ENCODE data around the gene JAK1. TPM values are rescaled to one million over a fixed set of nuclear protein-coding genes. Genes with fewer than 3 reads are reported as not detected.
"Not testable (repeated sequence)": the region's sequence is repeated elsewhere in the genome, so short reads cannot be mapped to it uniquely, and the experiment has no call there.

Gene JAK1
- total RNA-seq (2014; rRNA removed; shearing (Covaris generic)), result 73.5 and 74.8 TPM in 2 replicates
- polyA plus RNA-seq (2014; cell fraction: nucleus; rRNA removed), result 26.6 and 27.3 TPM in 2 replicates

DNA sequence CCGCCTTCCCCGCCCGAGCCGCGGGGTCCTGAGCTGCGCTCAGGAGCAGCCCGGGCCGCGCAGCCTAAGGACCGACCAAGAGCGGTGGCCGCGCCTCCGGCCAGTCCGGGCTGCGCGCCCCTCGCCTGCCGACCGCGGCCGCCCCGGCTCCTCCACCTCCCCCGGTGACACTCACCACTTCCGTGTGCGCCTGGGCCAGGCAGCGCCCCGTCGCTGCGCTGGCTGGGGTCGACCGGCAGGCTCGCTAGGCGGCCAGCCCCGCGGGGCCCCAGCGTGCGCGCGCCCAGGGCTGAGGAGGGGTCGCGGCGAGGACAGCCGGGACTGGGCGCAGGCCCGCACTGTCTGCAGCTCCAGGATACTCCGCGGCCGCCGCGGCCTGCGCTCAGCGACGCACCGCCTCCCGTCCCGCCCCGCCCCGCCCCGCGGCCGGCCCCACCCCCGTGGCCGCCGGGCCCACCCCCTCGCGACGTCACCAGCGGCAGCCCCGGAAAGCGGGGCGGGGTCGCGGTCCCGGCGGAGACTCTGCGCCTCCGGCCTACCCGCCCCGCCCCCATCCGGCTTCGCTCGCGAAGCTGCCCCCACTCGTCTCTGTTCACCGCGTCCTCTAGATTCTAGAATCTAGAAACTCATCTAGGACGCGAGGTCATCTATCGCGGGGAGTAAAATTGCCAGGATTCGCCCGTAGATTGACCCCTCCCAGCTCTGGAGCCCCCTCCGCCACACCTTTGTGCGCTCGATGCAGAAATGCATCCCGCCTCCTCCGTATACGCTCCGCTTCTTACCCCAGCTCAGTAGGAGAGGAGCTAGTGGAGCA, at the start of gene JAK1:
Gene JAK1, minus strand, starts transcription at position 392 of the 814 bp plus-strand sequence. CDS start 80,285 bp downstream, outside the sequence.
- peak; percentile 67 for DNase-seq (ENCODE audit: extremely low read depth, low read depth)

DNA sequence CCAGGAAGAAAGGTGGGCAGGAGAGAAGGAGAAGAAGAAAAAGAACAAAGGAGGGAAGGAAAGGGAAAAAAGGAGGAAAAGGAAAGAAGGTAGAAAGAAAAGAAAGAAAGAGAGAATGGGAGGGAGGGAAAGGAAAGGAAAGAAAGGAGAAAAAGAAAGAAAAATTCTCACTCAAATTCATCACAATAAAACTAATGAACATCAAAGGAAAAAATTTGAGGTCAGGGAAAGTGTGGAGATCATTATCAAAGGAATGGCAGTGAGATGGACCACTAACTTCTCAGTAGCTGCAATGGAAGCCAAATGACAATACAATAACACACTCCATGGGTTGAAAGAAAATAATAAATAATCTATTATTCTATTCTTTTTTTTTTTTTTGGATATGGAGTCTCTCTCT, 48.0 kb upstream of the JAK1 start:
- no peak for DNase-seq (ENCODE audit: extremely low read depth, low read depth)

DNA sequence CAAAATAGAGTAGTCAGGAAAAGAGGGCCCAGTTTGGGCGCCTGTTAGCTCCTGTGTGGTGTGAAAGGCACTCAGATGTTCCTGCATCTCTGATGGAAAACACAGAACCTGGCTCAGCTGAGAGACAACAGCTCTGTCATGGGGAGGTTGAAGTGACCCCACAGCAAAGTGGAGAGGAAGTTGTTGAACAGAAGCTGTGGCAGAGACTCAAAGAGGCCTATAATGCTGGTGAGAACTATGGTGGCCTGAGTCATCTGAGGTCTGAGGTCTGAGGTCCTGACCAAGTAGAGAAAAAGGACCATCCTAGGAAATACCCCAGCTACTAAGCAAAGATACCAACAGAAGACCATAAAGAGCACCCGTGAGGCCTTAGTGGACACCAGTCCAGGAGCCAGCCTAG, 45.6 kb upstream of the JAK1 start:
- no peak for DNase-seq (ENCODE audit: extremely low read depth, low read depth)

GRCh38 chr1:65009724-65010420, 43.5 kb upstream of the JAK1 start:
- DNase-seq (ENCODE audit: extremely low read depth, low read depth), result no peak

DNA sequence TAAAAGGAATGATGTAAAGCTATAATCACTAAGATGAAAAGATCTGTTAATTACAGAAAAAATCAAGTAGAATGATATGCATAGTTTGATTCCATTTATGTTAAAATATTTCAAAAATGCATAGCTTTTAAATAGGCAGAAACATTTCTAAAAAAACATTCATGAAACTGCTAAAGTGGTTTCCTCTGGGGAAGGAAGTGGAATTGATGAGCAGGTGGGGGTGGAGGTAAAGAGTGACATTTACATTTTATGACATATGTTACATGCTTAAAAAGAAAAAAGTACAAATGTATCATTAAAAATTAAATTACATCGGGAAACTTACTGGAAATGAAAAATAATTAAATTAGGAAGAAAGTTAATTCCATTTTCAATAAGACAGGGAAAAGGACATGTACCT, 42.8 kb upstream of the JAK1 start:
- no peak for DNase-seq (ENCODE audit: extremely low read depth, low read depth)

GRCh38 chr1:65006806-65007205, 40.5 kb upstream of the JAK1 start:
- no peak for DNase-seq (ENCODE audit: extremely low read depth, low read depth)

DNA sequence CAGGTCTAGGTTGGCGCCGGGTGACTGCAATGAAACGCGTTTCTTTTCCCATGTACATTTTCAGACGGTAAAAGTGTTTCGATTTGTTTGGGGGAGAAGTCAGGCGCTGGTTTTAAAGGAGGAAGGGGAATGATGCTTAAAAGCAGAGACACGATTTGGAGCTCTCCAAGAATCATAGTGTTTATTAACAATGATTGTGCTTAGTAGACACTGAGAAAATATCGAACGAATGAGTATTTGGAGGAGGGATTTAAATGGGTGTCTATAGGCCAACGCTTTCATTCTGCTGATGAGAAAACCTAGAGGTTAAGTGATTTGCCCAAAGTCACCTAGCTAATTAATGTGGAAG, 36.9 kb upstream of the JAK1 start:
- DNase-seq (ENCODE audit: extremely low read depth, low read depth), result no peak

GRCh38 chr1:65002508-65003315, 36.4 kb upstream of the JAK1 start:
- DNase-seq (ENCODE audit: extremely low read depth, low read depth), result peak; percentile 46

DNA sequence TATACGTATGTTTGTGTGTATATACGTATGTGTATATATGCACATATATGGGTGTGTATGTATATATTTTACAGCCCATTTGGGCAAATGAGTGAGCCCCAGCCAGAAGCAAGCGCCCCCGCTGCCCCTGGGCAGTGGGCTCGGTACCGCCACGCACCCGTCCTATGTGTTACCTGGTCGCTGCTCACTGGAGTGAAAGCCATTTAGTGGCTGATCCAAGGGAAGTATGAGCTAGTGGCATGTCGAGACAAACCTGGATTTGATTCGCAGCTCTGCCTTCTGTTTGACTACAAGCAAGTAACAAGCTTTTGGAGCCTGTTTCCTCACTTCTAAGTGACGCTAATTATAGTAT, 35.8 kb upstream of the JAK1 start:
- DNase-seq (ENCODE audit: extremely low read depth, low read depth), result no peak

DNA sequence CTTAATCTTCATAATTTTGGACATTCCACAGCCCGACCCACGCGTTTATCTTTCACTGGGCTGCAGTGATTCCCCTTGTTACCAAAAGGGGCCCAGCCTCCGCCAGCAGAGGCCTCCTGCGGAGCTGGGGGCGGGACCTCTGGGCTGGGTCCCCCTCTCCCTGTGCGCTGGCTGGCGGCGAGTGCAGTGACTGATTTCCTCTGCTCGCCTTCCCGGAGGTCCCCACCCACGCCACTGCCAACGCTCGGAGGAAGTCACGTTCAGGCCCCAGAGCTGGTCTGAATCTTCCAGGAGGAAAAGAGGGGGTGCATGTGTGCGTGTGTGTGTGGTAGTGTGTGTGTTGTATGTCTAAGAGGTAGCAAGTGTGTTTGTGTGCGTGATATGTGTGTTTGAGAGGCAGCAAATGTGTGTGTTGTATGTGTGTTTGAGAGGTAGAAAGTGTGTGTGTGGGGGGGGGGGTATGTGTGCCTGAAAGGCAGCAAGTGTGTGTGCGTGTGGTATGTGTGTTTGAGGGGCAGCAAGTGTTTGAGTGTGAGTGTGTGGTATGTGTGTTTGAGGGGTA, 35.0 kb upstream of the JAK1 start:
- no peak for DNase-seq (ENCODE audit: extremely low read depth, low read depth)

DNA sequence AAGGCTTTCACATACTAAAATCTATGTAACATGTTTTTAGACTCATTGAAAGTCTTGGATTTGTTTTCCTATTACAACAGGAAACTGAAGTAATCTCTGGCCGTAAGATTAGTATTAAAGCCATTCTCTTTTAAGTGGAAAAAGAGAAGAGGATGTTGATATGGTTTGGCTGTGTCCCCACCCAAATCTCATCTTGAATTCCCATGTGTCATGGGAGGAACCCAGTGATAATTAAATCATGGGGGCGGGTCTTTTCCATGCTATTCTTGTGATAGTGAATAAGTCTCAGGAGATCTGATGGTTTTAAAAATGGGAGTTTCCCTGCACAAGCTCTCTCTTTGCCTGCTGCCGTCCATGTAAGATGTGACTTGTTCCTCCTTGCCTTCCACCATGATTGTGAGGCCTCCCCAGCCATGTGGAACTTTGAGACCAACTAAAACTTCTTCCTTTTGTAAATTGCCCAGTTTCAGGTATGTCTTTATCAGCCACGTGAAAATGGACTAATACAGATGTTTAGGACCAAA, 32.1 kb upstream of the JAK1 start:
- DNase-seq (ENCODE audit: extremely low read depth, low read depth), result not testable (repeated sequence)

GRCh38 chr1:64996541-64997257, 30.4 kb upstream of the JAK1 start:
- no peak for DNase-seq (ENCODE audit: extremely low read depth, low read depth)

GRCh38 chr1:64995316-64995715, 29.0 kb upstream of the JAK1 start:
- no peak for DNase-seq (ENCODE audit: extremely low read depth, low read depth)

- DNase-seq (ENCODE audit: extremely low read depth, low read depth), result no peak
Observed at GRCh38 chr1:64986903-64987871, 20.8 kb upstream of the JAK1 start.

GRCh38 chr1:64984737-64985136, 18.4 kb upstream of the JAK1 start:
- DNase-seq (ENCODE audit: extremely low read depth, low read depth), result no peak

DNA sequence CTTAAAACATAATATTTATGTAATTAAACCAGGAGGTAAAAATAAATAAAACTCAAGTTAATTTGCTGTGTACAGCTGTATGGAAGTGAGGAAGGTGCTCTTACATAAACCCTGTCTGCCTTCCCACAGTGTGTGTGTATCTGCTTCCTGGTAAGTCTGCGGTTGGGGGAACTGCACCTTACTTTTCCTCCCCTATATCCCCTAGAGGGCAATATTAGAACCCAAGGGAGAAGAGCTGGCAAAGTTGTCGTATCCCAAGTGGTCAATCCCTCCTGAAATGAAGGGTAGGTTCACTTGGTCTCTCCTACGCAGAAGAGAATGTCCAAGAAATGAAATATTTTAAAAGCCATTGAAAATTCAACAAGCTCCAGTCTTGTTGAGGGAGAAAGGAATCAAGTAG, 17.8 kb upstream of the JAK1 start:
- DNase-seq (ENCODE audit: extremely low read depth, low read depth), result no peak

DNA sequence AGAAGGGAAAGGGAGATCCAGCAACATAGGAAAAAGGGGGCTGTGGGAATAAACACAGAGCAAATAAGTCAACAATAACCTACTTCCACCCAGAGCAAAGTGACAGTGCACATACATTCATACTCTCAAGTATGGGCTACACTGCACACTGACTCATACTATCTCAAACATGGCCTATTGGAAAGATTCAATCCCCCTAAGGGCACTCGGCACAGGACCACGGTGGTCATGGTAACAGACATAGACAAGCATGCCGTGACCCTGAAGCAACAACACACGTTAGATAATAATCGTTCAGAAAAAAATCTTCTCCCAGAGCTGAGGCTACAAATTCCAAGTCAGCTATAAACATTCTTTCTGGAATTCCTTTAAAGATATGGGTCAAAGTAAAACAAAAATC, 16.8 kb upstream of the JAK1 start:
- DNase-seq (ENCODE audit: extremely low read depth, low read depth), result no peak

DNA sequence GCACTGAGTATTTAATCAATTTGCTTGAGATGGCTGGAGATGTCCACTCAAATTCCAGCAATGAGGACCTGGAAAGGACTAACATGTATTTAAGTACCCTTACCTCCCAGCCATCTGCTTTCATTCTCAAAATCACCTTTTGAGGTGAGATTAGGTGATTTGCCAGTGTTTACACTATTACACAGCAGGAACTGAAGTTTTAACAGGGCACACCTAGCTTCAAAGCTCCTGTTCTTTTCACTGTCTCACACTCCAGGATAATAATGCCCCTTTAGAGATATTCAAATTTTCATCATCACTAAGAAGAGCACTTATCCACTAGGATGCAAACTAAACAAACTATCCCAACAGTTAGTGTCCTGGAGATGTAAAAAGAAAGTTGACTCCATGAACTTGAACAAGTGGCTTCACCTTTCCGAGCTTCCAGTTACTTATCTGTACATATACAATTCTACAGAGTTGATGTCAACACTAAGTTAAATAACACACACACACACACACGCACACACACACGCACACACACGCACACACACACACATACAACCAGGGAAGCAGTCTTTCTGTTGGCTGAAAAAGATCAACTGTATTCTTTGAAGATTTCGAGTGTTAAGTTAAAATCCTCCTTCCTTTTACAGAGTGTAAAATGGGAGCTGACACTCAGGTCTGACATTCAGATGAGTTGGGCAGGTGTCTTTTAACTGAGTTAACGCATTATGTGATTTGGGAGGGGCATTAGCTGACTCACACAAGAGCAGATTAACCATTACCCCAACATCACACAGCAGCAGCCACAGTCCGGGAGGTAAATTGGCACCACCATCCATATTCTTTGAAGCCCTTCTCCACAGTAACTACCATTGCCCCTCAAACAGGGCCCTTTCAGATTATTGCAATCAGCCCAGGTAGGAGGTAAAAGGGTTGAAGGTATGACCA, 15.5 kb upstream of the JAK1 start:
- no peak for DNase-seq (ENCODE audit: extremely low read depth, low read depth)
